ENCODE data around the gene ARFGAP1. TPM values are rescaled to one million over a fixed set of nuclear protein-coding genes. Genes with fewer than 3 reads are reported as not detected.

Gene ARFGAP1
- total RNA-seq, 1 experiment from 2014 or later: 79.6 TPM

DNA sequence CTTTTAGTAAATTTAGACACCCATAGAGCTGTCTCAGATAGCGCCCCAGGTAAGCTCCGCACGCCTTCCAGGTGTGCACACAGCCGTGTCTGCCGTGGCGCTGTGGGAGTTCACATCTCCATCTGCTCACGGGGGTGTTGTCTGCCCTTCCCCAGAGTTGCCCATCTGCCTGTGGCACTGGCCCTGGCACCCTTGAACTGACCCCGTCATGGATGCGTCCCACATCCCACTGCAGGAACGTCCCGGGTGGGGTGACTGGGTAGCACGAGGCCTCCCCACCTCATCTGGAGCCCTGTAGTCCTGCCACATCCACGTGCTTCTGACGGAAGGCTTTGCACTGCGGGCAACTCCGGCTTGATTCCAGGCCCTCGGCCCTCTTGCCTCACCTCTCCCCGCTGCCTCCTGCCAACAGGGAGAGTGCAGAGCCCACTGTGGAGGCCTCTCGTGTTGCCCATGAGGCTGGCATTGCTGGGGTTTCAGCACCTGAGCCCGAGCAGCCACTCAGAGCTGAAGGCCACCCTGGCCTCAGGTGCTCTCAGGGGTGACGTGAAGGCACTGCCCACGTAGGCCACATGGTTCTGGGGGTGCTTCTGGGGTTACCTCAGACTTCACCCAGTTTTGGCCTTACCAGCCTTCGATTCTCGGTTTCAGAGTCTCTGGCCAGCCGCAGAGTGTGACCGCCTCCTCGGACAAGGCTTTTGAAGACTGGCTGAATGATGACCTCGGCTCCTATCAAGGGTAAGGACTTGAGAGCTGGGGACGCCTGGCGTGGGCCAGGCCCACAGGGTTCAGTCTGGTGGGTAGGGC is 5.1 kb downstream of the ARFGAP1 start:
- DNase-seq (ENCODE audit: low read depth): no peak

DNA sequence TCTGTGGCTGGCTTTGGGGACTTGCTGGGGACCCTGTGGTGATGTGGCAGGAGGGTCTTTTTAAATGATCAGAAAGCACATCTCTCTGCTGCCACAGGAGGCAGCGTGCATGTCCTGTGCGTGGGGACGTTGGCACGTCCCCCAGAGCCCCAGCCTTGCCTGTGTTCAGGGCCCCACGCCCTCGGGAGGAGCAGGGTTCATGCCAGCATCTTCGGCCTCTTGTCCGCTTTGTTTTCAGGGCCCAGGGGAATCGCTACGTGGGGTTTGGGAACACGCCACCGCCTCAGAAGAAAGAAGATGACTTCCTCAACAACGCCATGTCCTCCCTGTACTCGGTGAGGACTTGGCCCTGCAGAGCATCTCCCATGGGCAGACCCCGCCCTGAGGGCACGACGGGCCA is 6.0 kb downstream of the ARFGAP1 start:
- no peak for DNase-seq (ENCODE audit: low read depth)

DNA sequence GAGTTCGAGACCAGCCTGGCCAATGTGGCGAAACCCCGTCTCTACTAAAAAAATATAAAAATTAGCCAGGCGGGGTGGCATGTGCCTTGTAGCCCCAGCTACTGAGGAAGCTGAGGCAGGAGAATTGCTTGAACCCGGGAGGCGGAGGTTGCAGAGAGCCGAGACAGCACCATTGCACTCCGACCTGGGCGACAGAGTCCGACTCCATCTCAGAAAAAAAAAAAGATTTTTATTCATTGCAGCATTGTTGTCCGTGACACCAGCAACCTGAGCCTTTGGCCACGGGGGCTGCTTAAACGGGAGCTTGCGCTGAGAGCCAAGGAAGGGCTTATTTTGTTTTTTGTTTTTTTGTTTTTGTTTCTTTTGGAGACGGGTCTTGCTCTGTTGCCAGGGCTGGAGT is 7.3 kb downstream of the ARFGAP1 start:
- no peak for DNase-seq (ENCODE audit: low read depth)

DNA sequence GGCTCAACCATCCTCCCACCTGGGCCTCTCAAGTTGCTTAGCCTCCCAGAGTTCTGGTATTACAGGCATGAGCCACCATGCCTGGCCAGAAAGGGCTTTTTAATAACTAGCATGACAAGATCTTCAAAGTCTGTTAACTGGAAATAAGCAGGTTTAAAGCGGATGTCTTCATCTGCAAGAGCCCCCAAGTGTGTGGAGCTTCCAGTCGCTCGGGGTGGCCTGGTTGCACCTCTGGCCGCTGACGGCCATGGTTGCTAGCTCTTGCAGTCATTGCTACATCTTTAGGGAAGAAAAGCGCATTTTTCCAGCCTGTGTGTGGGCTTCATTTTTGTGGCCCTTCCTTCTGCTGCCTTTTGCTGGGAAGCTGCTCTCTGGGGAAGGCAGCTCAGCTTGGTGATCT is 7.8 kb downstream of the ARFGAP1 start:
- no peak for DNase-seq (ENCODE audit: low read depth)

DNA sequence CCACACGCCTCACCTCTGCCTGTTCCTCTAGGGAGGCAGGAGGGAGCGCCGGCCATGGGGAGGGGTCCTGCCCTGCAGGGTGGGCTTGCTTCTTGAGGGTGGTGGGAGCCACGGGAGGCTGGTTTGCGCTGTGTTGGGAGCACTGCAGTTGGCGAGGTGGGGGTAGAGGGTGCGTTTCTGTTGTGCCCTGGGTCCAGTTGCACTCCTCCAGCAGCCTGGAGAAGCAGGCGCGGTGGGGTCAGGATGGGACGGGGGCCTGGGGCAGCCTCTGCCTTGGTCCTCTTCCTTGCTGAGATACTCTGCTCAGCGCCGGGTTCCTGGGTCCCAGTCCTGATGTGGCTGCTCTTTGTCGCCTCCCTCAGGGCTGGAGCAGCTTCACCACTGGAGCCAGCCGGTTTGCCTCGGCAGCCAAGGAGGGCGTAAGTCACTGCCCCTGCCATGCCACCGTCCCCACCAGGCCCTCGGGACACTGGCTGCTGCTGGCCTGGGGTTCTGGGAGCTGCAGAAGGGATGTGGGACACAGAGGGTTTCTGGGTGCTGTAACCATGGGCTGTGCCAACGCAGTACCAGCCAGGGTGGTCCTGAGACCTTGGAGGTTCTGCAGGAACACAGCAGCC is 8.4 kb downstream of the ARFGAP1 start:
- DNase-seq (ENCODE audit: low read depth): no peak

DNA sequence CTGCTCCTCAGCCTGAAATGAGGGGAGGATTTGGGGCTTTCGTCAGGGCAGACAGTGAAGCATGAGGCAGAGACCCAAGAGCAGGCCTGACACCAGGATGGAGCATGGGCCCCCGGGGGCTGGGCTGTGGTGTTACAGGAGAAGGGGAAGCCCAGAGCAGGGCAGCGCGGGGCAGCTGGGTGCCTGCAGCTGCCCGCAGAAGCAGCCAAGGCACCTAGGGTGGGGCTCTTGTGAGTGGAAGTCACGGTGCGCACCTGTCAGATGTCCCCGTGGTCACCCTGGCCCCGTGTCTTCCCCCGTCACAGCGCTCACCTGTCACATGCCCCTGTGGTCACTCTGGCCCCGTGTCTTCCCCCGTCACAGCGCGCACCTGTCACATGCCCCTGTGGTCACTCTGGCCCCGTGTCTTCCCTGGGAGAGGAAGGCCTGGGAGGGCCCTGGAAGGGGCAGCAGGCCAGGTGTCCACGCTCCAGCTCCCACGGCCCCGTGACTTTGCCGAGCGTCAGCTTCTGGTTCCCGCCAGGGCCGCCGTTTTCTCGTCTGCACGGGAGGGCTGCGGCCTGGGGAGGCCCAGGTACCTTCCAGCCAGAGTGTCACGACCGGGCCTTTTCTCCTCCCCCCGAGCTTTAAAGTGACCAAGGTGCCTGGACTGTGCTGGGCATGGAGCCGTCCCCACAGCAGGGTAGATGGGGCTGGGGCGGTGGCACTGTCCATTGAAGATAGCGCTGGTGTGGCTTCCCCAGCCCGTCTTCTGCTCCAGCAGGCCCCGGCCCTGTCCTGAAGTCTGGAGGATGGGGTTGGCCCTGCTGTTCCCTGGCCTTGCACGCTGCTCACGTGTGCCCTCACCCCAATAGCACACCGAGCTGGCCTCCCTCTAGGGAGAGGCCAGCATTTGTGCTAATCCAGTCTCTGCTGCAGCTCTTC is 9.4 kb downstream of the ARFGAP1 start:
- DNase-seq (ENCODE audit: low read depth): no peak

DNA sequence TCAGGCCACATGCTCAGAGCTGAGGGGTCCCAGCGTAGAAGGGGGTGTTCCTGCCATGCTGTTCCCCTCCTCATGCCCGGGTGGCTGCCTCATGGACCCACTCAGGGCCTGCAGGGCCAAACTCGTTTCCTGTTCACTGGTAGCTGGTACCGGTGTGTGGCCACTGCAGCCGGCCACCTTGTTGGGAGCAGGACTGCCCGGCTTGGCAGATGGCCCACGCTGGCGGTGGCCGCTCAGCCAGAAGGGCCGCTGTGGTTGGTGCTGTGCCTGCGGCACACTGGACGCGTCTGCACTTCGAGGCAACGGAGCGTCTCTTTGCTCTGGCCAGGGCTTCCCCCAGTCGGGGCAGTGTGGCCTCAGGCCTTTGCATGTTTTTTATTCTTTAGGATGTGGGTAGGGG is 10.3 kb downstream of the ARFGAP1 start:
- no peak for DNase-seq (ENCODE audit: low read depth)

DNA sequence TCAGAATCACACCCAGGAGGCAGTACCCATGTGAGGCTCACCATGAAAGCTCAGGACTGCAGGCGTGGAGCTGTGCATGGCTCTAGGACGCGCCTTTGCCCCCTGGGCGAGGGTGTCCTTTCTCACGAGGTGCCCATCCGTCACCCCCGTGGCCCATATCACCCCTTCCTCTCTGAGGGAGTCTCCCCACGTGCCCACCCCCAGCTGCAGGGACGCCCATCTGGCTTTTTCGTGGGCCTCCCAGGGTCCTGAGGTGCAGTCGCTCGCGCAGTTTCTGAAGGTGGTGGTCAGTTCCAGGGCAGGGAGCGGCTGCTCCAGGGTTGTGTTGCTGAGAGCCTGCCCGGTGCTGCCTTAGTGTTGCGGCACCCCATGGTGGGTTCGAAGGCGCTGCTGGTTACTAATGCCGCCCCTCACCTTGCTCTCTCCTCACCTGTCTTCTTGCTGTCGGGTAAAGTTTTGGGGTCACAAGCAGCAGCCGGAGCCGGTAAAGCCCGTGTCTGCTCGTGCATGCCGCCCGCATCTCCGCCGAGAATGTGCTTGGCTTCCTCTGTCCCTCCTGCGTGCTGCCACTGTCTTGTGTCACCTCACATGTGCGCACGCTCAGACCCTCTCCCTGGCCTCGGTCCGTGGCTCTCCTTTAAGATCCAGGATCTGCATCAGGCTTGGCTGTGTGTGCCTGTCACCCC is 10.9 kb downstream of the ARFGAP1 start:
- DNase-seq (ENCODE audit: low read depth): no peak

DNA sequence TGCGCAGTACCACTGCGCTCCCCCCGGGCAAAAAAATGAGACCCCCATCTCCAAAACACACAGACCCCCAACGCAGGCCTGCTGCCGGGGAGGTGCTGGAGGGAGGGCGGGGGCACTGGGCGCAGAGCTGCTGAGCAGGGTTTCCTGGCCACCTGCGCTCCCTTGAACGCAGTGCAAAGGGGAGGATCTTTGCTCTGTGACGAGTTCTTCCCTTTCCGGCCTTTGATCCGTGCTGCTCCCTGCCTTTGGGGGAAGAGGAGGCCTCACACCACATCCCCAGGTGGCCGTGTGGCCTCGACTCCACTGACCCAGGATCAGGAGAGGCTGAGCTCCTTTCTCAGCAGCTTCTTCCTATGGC is 11.4 kb downstream of the ARFGAP1 start:
- no peak for DNase-seq (ENCODE audit: low read depth)

DNA sequence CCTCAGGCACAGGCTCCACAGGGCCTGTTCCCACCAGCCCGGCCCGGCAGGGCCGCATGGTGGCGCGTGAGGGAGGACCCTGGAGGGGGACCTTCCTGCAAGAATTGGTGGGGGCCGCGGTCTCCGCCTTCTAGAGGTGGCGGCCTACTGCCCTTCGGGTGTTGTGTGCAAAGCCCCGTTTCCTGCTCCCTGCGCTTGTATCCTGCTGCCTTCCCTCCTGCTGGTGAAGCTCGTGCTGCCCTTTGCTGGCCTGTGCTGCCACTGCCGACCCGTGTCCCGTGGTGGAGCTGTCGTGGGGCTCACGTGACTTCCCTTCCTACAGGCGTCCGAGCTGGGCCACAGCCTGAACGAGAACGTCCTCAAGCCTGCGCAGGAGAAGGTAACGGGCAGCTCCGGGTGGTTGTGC is 11.9 kb downstream of the ARFGAP1 start:
- no peak for DNase-seq (ENCODE audit: low read depth)

DNA sequence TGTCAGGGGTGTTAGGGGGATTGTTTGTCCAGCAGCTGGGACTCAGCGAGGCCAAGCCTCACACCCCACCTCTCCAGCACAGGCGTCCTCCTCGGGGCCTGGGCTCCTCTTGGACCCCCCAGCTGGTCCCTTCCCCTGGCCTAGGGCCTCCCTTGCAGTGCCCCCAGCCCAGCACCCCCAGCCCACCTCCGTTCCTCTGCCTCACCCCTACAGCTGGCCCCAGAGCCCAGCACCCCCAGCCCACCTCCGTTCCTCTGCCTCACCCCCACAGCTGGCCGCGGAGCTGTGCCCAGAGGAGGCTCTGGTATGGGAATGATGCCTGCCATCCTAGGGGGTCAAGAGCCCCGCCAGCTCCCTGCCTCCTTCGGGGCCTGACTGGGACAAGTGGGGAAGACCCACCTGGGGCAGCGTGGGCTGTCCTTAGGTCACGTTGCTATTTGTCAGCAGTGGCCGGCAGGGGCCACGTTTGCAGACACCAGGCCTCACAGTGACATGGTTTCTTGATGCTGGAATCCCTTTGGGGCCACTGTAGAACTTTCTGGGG is 12.4 kb downstream of the ARFGAP1 start:
- no peak for DNase-seq (ENCODE audit: low read depth)

DNA sequence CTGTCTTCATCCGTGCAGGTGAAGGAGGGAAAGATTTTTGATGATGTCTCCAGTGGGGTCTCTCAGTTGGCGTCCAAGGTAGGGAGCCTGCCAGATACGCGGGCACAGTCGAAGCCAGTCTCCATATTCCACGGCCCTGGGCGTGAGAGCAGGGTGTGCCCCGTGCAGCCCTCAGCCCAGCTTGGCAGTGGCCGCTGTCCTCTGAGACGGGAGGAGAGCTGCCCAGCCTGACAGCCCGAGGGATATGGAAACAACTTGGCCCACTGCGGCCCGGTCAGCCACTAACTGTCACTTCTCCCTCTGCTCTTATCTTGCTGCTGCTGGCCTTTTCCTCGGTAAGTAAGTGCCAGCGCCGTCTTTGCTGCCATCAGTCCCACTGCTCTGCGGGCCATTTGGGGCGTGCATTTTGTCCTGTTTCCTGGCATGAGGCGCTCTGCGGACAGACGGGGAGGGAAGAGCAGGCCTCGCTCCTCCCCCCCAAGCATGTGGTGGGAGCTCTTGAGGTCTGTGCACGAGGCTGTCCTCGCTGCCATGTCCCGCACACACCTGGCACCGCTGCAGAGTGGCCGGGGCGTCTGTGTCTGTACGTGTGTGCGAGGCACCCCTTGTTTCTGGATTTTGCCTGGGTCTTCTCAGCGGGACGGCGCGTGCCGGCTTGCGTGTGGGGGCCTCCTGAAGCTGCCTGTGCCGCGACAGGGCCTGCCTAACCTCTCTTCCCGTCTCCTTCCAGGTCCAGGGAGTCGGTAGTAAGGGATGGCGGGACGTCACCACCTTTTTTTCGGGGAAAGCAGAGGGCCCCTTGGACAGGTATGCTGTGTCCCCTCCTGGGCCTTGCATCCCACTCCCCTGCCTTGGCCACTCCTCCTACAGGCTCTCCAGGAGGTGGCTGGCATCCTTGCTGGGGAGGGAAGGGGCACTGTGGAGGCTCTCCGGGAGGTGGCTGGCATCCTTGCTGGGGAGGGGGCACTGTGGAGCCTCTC is 13.3 kb downstream of the ARFGAP1 start:
- no peak for DNase-seq (ENCODE audit: low read depth)

DNA sequence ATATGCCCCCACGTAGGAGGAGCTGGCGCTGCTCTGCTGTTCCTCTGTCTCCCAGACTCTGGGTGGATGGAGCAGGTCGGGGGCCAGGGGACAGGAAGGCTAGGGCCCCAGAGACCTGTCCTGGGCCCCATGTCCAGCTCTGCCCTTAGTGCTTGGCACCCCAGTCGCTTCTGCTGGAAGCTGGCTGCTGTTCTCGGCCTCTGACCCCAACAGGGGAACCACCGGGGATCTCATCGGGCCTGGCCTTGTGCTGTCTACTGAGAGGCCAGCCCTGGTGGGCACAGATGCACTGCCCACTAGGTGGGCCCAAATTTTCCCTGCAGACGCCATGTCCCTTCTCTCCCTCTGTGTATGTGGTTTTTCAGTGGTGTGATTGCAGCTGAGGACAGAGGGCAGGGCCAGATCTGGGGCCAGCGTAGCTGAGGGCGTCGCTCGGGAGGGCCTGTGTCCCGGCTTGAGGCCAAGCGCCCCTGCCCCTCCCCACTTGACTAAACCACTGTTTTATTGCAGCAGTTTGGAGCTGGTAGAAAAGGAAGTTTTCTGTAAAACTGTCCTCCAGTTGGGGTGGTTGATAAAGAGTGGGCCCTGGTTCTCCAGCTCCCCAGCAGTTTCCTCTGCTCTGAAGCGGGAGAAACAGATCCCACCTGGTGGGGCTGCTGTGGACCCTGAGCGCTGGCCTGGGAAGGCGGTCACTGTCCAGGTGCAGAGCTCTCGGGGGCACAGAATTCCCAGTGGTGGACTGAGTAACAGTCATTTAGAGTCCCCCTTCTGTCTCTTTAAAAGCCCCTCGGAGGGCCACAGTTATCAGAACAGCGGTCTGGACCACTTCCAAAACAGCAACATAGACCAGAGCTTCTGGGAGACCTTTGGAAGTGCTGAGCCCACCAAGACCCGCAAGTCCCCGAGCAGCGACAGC is 14.4 kb downstream of the ARFGAP1 start:
- no peak for DNase-seq (ENCODE audit: low read depth)

DNA sequence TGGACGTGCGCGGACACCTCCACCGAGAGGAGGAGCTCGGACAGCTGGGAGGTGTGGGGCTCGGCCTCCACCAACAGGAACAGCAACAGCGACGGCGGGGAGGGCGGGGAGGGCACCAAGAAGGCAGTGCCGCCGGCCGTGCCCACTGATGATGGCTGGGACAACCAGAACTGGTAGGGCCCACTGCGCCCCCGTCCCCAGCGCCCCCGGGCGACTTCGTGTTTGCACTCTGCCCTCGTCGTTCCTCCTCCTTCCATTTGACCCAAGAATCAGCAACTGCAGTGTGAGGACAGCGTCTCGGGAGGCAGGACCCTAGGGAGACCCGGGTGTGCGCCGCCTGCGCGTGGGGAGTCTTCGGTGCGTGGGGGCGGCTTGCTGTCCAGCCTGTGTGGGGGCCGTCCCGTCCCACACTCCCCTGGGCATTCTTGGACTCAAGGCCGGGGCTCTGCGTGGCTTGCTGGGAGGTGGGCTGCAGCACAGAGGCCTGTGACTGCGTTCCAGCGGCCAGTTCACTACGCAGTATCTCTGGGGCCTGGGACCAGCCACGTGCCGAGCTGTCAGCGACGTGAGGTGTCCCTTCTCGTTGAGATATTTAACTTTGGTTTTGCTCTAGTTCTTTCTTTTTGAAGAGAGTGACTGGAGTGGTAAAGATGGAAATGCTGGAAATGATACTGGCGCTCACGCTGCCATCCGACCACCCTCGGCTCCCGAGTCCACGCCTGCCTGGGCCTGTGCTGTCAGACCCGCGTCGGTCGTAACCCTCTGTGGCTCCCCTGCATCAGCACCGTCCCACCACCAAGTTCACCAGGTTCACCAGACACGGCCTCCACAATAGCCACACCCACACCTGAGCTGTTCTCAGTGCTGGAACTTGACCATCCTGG is 15.3 kb downstream of the ARFGAP1 start:
- DNase-seq (ENCODE audit: low read depth): no peak

DNA sequence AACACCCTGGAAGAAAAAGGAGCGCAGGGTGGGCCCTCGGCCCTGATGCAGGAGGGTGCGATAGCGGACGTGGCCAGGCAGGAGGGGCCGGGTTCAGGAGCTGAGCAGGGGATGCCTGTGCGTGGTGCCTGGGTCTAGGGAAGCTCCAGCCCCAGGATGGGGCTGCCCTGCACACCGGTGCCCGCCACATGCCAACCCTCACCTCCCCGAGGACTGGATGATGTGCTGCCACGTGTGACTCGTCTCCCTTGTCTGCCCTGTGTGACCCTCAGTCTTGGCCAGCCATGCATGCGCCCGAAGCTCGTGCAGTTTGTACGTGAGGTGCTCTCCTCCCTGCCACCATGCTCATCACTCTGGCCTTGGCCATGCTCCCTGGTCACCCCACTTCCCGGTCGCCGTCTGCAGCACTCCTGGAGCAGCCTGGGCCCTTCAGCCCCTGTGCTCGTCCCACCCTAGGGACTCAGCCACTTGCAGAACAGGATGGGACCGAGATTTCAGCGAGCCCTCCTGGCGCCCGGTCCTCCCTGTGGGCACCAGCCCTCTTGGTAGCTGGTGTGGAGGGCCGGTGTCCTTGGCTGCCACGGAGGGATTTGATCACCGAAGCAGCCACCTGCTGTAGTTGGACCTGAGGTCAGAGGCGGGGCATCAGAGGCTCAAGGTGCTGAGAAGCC is 16.1 kb downstream of the ARFGAP1 start:
- no peak for DNase-seq (ENCODE audit: low read depth)

DNA sequence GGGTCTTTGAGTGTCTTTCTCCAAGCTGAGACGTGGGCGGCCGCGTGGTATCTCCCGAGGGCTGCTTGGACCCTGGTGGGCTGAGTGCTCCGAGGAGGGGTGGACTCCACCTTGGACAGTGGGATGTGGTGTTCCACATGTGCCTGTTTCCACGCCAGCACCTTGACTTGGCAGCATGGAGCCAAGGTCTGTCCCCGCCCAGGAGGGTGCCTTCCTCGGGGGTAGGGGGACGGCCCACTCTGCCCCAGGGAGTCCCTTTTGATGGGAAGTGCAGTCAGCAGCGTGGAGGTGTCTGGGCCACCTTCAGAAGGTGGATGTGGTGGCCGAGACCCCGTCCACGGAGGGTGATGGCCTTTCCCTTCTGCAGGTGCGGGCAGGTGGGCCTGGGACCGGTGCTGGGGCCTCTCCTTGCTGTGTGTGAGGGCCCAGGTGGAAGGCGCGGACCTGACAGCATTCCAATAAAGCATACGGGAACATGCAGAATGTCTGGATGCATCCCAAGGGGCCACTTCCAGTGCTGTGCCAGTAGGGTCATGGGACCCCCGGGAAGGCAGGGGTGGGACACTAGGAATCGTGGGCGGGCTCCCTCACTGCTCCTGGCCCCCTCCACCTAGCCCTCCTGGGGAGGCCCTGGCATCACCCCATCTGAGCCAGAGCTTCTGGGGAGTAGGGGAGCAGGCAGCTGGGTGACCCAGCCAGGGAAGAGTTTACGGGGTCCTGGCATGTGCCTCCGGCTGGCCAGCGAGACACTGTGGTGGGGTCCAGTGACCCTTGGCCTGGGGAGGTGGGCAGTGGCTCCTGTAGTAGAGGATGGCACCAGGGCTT is 16.9 kb downstream of the ARFGAP1 start:
- no peak for DNase-seq (ENCODE audit: low read depth)

DNA sequence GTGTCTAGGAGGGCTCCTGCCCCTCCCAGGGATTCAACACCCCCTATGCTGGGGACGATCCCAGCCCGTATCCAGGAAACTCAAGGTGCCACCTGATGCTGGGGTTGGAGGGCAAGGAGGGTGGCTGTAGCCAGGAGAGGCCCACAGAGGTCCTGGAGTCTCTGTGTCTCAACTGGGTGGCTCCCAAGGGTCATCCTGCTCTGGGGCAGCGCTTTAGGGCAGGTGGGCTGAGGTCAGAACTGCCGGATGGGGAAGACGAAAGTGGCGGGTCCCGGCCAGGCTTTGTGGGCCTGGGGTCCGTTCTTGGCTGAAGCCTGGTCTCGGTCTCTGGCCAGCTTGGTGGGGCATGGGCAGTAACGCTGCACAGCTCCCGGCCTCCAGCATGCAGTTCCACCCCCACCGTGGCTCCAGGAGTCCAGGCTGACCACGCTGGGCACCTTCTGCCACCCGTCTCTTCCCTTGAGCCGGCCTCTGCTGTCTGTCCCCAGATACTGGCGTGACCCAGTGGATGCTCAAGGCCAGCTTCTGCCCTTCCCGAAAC is 17.6 kb downstream of the ARFGAP1 start:
- DNase-seq (ENCODE audit: low read depth): no peak
